SIG-M5 (cell line): ENCODE measurements around the gene DNAL4.

Source experiments
- DNase-seq: peaks from one replicate; lab custom pipeline; 2025; lab: John Stamatoyannopoulos, UW

The DNAL4 gene

DNA sequence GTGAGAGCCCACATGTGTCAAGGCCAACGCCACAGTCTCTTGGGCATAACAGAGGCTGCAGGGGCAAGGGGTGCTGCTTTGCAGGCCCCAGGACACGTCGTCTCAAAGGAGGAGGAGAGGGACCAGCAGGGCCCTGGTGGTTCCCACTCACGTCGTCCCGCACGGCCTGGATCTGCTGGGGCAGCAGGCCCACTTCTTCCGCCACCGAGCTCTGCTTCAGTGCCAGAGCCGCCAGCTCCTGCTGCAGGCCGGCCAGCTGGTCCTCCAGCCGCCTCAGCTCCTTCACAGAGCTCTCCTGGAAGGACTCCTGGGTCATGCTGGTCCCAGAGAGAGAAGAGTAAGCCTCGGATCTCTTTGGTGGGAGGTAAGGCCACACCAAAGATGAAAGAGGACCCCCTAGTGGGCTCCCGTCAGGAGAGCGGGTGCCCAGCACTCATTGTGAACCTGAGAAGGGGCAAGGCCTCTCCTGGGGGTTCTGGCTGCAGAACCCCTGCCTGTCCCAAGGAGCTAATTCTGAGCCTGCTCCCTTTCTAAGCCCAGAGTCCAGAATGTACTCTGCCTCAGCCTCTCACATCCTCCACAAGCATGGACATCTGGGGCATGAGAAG lies 53.7 kb downstream of the DNAL4 start:
- DNase-seq: no peak

GRCh38 chr22:38739300-38740055 lies 54.5 kb downstream of the DNAL4 start:
- no peak for DNase-seq

DNA sequence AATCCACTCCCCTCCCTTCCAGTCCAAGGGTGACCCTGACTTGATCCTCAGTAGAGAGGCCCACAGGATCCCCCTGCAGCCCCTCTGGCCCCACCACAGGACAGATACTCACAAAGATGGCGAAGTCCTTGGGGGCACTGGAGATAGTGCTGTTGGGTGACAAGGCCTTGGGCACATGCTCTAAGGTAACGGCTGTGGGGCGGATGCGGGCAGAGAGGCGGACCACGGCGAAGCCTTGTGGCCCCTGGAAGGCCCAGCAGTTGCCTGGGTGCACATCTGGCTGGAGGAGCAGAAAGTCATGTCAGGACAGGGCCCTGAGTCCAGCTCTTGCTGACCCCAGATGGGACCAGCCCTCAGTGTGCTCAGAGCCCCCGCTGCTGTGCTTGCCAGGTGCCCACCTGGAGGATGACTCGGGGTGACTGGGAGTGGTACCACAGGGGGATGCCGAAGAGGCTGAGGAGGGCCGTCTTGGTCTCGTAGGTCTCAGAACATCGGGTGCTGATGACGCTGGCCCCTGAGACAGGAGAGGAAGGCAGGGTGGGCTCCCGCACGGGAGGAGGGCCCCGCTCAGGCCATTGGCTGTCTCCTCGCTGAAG lies 55.4 kb downstream of the DNAL4 start:
- no peak for DNase-seq

DNA sequence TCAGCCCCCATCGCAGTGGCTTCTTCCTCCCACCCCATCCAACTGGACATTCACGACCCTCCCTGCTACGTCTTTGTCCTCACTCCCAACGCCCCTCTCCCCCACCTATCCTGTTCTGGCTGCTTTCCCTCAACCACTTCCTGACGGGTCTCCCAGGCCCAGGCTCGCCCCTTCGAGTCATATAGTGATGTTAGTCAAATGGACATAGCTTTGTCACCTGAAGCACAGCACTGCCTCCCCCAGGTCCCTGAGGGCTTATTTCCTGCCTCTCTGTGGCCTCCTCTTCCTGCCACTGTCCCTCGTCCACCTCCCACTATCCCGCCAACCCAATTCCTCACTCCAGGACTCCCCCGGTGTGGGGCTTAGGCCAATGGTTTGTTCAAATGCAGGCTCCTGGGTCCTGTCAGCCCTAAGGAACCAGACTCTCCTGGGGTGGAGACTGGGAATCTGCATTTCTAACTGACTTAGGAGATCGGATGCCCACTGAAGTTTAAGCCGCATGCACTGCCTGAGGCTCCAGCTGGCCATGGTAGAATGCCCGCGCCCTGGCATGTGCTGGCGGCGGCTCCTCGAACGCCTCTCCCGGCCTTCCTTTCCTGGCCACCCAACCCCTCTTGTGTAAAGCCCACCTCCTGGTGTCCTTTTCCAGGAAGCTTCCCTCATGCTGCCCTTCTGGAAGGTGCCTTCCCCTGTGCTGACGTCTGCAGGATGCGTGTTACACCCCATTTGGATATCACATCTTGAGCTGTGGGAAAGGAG lies 56.5 kb downstream of the DNAL4 start:
- no peak for DNase-seq

- DNase-seq: no peak
Measured at GRCh38 chr22:38736257-38736570, 57.7 kb downstream of the DNAL4 start.

DNA sequence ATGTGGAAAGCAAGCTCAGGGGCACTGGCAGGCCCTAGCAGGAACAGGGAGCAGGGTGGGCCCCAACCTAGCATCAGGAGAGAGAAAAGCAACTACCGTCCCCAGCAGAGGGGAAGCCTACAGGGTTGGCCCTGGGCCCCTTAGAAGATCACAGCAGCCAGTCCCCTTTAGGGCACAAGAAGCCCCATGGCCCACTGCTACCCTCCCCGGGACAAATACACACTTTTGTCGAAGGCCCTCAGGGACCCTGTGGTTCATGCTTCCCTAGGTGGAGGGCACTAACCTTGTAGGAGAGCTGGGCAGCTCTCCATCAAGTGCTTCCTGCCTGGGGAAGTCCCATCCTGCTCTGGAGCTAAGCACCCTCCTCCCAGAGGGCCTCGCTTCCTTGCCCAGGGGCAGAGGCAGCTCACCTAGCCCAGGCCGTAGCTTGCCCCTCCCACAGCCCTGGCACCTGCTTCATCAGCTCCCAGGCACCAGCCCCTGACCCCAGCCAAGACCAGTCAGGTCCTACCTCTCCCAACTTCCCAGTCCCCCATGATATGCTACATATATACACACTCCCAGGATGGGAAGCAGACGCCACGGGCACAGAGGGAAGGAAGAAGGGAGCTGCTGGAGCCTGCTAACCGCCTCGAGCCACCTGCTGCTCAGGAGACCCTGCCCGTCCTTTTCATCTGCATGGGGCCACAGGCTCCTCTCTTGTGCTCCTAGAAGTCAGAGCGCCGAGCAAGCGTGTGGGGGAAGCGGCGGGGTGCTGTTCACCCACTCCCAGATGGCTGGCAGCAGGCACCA lies 58.3 kb downstream of the DNAL4 start:
- DNase-seq: no peak

DNA sequence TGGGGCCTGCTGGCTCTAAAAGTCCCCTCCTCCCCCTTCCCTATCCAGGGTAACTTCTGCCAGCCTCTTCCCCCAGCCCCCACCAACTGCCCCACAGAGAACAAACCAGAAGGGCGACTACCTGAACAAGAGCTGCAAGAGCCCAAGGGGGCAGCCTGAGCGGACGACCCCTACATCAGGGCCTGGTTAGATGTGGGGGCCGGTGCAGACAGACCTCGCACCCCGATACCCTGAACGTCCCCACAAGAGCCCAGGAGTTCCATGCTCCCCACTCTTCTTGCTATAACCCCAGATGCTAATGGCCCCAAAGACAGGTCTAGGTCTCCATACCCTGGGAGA lies 58.8 kb downstream of the DNAL4 start:
- DNase-seq: no peak

GRCh38 chr22:38734421-38735100 lies 59.4 kb downstream of the DNAL4 start:
- DNase-seq: no peak

- no peak for DNase-seq
Measured at GRCh38 chr22:38733724-38734381, 60.1 kb downstream of the DNAL4 start.

- DNase-seq: no peak
Measured at GRCh38 chr22:38733329-38733723, 60.6 kb downstream of the DNAL4 start.

GRCh38 chr22:38732251-38732815 lies 61.6 kb downstream of the DNAL4 start:
- DNase-seq: no peak

DNA sequence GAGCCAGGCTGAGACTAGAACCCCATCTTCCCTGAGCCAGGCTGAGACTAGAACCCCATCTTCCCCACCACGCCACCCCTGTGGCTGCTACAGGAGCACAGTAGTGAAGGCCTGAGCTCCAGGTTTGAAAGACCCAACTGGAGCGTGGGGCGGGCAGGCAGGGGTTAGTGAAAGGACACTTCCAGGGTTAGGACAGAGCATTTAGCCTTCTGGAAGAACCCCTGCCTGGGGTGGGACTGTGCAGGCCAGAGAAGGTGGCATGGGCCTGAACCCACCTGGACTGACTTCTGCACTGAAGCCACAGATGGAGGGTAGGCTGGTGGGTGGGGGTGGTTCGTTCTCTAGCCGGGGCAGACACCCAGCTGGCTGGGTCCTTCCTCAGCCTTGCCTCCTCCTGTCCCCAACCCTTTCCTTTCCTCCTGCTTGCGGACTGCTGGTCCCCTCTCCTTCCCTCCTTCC lies 62.2 kb downstream of the DNAL4 start:
- DNase-seq: no peak

GRCh38 chr22:38730411-38730871 lies 63.5 kb downstream of the DNAL4 start:
- no peak for DNase-seq

DNA sequence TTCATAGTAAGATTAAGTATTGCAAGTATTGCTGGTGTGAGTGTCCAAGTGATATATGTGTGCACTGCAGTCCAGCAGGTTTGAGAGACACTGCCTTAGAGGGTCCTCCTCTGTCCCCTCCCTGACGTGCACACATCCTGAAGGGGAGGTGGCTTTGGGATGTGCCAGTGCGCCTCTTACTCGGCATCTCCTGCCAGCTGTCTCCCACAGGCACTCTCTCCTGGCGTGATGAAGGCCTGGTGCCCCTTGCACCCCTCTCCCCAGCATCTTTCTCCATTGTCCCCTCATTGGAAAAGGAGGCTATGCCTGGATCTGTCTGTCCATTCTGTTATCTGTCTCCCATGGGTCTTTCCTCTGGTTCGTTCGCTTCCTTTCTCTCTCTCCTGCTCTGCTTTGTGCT lies 64.0 kb downstream of the DNAL4 start:
- no peak for DNase-seq

- DNase-seq: no peak
Measured at GRCh38 chr22:38728871-38729796, 64.8 kb downstream of the DNAL4 start.
